H1 (cell line): ENCODE data around the gene SRSF8. TPM values are rescaled to one million over a fixed set of nuclear protein-coding genes. Genes with fewer than 3 reads are reported as not detected.

Experiments
- CBX5 ChIP-seq: fragments of 300-800, 300-1000 bp; sonication (generic); IDR thresholded peaks from 2 replicates; pipeline ENCODE4 v1.7.1; 2016; ENCODE audit warnings: antibody characterized with exemption, low read length, low read depth
- CEBPB ChIP-seq: IDR thresholded peaks from 2 replicates; pipeline ENCODE4 v1.6.1; 2012; ENCODE audit warnings: low read depth, low read length
- CHD1 ChIP-seq: IDR thresholded peaks from 2 replicates; pipeline ENCODE4 v1.6.1; 2012; ENCODE audit warnings: low read depth, low read length, improper control_type of control experiment
- EGR1 ChIP-seq: IDR thresholded peaks from 2 replicates; pipeline ENCODE4 v1.6.1; 2011; ENCODE audit warnings: low read depth, low read length, borderline replicate concordance
- EP300 ChIP-seq, 2 experiments: IDR thresholded peaks; 1 replicate in 1 of 2; 2 replicates in 1 of 2; pipeline ENCODE4 v1.6.1; 2011 to 2012; ENCODE audit warnings: low read depth in 2 of 2, low read length in 2 of 2, mild to moderate bottlenecking in 2 of 2, borderline replicate concordance in 1 of 2, inconsistent platforms in 1 of 2, moderate library complexity in 1 of 2
- SAP30 ChIP-seq: fragments of 300-600 bp; sonication (generic); IDR thresholded peaks from 2 replicates; pipeline ENCODE4 v1.7.1; 2012; ENCODE audit warnings: low read length, moderate library complexity, mild to moderate bottlenecking, inconsistent platforms; ENCODE audit not compliant: insufficient read depth, insufficient replicate concordance
- TAF1 ChIP-seq: IDR thresholded peaks from 2 replicates; pipeline ENCODE4 v1.6.1; 2011; ENCODE audit warnings: mild to moderate bottlenecking, low read depth, low read length
- polyA plus RNA-seq, 7 experiments: library from polyadenylated mRNA; depleted of rRNA in 3 of 7; stranded (reverse) in 5 of 7; unstranded in 2 of 7; fragments of >200 nt in 5 of 7; fragments of 200-250 nt in 2 of 7; gene quantifications; 1 replicate in 5 of 7; 2 replicates in 1 of 7; 4 replicates in 1 of 7; pipeline versions ENCODE4 v1.2.1 to v1.2.3, GENCODE V29; 2011 to 2013; ENCODE audit warnings: missing spikeins in 2 of 7, mixed read lengths in 2 of 7
- total RNA-seq: library from RNA; stranded (reverse); fragmentation: NEBNext Ultra II Directional; extraction: Animal tissue kit (Norgen Biotek cat#: 25700); gene quantifications from 2 replicates; pipeline ENCODE4 v1.2.1, GENCODE V29; 2021
- TF ChIP-seq, protein P1 (sequence below), 3 experiments: IDR thresholded peaks; 1 replicate in 2 of 3; 2 replicates in 1 of 3; pipeline versions ENCODE4 v1.5.1 to v1.6.1; 2011; ENCODE audit warnings: low read length in 3 of 3, mild to moderate bottlenecking in 3 of 3, inconsistent platforms in 2 of 3, low read depth in 1 of 3, moderate library complexity in 1 of 3; ENCODE audit not compliant: insufficient read depth in 1 of 3; ENCODE audit errors: control extremely low read depth in 1 of 3

Gene SRSF8
- total and polyA plus RNA-seq, 2 of the 8 experiments (the other 6 are each of a cell fraction or from before 2014, with no cell fraction given) = 13.2 to 18.5 TPM

DNA sequence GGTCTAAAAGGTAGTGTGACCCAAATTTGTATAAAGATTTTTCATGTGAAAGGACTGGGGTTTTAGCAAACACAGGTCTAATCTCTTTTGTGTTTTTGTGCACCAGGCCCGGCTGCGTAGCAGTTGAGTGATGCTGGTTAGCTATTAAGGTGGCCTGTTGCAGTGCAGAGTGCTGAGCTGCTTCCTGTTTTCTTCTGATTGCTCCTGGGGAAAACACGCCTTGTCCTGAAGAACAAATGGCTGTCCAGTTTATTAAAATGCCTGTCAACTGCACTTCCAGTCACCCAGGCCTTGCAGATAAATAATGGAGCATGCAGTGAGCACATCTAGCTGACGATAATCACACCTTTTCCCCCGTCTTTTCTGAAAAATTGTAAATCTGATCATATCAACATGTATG lies 1.8 kb downstream of the SRSF8 start (continued):
- TF ChIP-seq, protein P1, sequence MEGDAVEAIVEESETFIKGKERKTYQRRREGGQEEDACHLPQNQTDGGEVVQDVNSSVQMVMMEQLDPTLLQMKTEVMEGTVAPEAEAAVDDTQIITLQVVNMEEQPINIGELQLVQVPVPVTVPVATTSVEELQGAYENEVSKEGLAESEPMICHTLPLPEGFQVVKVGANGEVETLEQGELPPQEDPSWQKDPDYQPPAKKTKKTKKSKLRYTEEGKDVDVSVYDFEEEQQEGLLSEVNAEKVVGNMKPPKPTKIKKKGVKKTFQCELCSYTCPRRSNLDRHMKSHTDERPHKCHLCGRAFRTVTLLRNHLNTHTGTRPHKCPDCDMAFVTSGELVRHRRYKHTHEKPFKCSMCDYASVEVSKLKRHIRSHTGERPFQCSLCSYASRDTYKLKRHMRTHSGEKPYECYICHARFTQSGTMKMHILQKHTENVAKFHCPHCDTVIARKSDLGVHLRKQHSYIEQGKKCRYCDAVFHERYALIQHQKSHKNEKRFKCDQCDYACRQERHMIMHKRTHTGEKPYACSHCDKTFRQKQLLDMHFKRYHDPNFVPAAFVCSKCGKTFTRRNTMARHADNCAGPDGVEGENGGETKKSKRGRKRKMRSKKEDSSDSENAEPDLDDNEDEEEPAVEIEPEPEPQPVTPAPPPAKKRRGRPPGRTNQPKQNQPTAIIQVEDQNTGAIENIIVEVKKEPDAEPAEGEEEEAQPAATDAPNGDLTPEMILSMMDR (IDR thresholded peaks at IDR 0.05; ENCODE audit: control extremely low read depth in 1 of 3, insufficient read depth in 1 of 3, low read depth in 1 of 3, low read length in 3 of 3) = no peak
- TF ChIP-seq CHD1 = no peak
- no peak for TF ChIP-seq CBX5
- no peak for TF ChIP-seq EP300 (IDR thresholded peaks at IDR 0.05; ENCODE audit: borderline replicate concordance in 1 of 2, low read depth in 2 of 2, low read length in 2 of 2)
- no peak for TF ChIP-seq SAP30
- TF ChIP-seq EGR1 = no peak
- TF ChIP-seq TAF1 = no peak
- TF ChIP-seq CEBPB = no peak
